A549 (cell line): Measurements from ENCODE around the gene HLA-DOA. TPM values are rescaled to one million over a fixed set of nuclear protein-coding genes. Genes with fewer than 3 reads are reported as not detected.

Experiments used
- ATAC-seq, 2 experiments: fragments of 200-7000 bp in 1 of 2; fragments of >200 bp in 1 of 2; cut with Nextera tagmentation in 1 of 2; cut with Tn5 transposase in 1 of 2; 3 replicates each; pipeline versions ENCODE4 v1.8.0 to v1.9.1; 2018 to 2020; ENCODE audit warnings: mild to moderate bottlenecking in 1 of 2, moderate library complexity in 1 of 2
- CTCF ChIA-PET: fragments of 300-600 bp; sonication (Branson Sonifier 250); formaldehyde crosslinking; extraction: SDS; loops from one replicate; lab custom pipeline; 2021; ENCODE audit warnings: antibody characterized with exemption, inconsistent platforms; lab: Yijun Ruan, JAX
- POLR2A ChIA-PET: fragments of 350-600 bp; formaldehyde crosslinking; extraction: SDS; loops from one replicate; lab custom pipeline; 2021; ENCODE audit warnings: antibody characterized with exemption, inconsistent platforms; lab: Yijun Ruan, JAX
- DNase-seq, 2 experiments: peaks; one replicate each; pipeline versions ENCODE4 v3.0.0 to v3.0.0-alpha.2; 2011 to 2016; ENCODE audit warnings: low read depth in 1 of 2, low spot score in 1 of 2
- FAIRE-seq: peaks from 2 replicates; lab custom pipeline; 2011; peaks lifted over from hg19 to GRCh38; lab: Jason Lieb, UNC
- H3K27ac ChIP-seq, 2 experiments: fragments of >200 bp; sonication (Bioruptor Twin); formaldehyde crosslinking; 3 replicates each; pipeline ENCODE4 v1.5.1; 2016 to 2017
- H3K4me1 ChIP-seq: fragments of >200 bp; sonication (Bioruptor Twin); formaldehyde crosslinking; 3 replicates; pipeline ENCODE4 v1.6.1; 2016
- H3K4me2 ChIP-seq: fragments of >200 bp; sonication (Bioruptor Twin); formaldehyde crosslinking; 3 replicates; pipeline ENCODE4 v1.6.1; 2016
- H3K4me3 ChIP-seq: fragments of >200 bp; sonication (Bioruptor Twin); formaldehyde crosslinking; 3 replicates; pipeline ENCODE4 v1.5.1; 2016
- H3K9me3 ChIP-seq: fragments of >200 bp; sonication (Bioruptor Twin); formaldehyde crosslinking; 3 replicates; pipeline ENCODE4 v1.6.1; 2016
- ATOH8 ChIP-seq: fragments of 250-450 bp; sonication (Bioruptor Pico); IDR thresholded peaks from 2 replicates; pipeline ENCODE4 v1.5.0; 2020; ENCODE audit warnings: low read depth, mild to moderate bottlenecking, moderate library complexity
- BCL3 ChIP-seq: fragments of >200 bp; sonication (Bioruptor Twin); formaldehyde crosslinking; IDR thresholded peaks from 3 replicates; pipeline ENCODE4 v1.6.1; 2016
- CEBPB ChIP-seq, 2 experiments: fragments of >200 bp in 1 of 2; sonication (Bioruptor Twin) in 1 of 2; formaldehyde crosslinking in 1 of 2; IDR thresholded peaks; 2 replicates each; pipeline ENCODE4 v1.6.1; 2012 to 2016
- CHD2 ChIP-seq: fragments of 150-350 bp; IDR thresholded peaks from 2 replicates; pipeline ENCODE4 v1.6.1; 2014; ENCODE audit warnings: low read length; ENCODE audit not compliant: partially characterized antibody
- CHD4 ChIP-seq: fragments of 200-600 bp; sonication (generic); IDR thresholded peaks from 2 replicates; pipeline ENCODE4 v1.6.1; 2016; ENCODE audit warnings: antibody characterized with exemption, mild to moderate bottlenecking, borderline replicate concordance
- EP300 ChIP-seq, 2 experiments: fragments of >200 bp; sonication (Bioruptor Twin); formaldehyde crosslinking; IDR thresholded peaks; 2 replicates in 1 of 2; 3 replicates in 1 of 2; pipeline ENCODE4 v1.6.1; 2016 to 2017
- FOSB ChIP-seq: fragments of 250-450 bp; sonication (Bioruptor Pico); IDR thresholded peaks from 2 replicates; pipeline ENCODE4 v1.5.0; 2020; ENCODE audit warnings: mild to moderate bottlenecking, moderate library complexity
- FOXS1 ChIP-seq: fragments of 250-450 bp; sonication (Bioruptor Pico); IDR thresholded peaks from 2 replicates; pipeline ENCODE4 v1.5.0; 2020; ENCODE audit warnings: mild to moderate bottlenecking, moderate library complexity
- GATA3 ChIP-seq: IDR thresholded peaks from 2 replicates; pipeline ENCODE4 v1.6.1; 2012; ENCODE audit warnings: borderline replicate concordance
- HES2 ChIP-seq: fragments of >200 bp; sonication (Bioruptor Twin); formaldehyde crosslinking; IDR thresholded peaks from 2 replicates; pipeline ENCODE4 v1.6.1; 2016
- JUN ChIP-seq, 2 experiments: fragments of >200 bp; sonication (Bioruptor Twin); formaldehyde crosslinking; IDR thresholded peaks; 2 replicates in 1 of 2; 3 replicates in 1 of 2; pipeline ENCODE4 v1.6.1; 2016 to 2017
- JUNB ChIP-seq: fragments of >200 bp; sonication (Bioruptor Twin); formaldehyde crosslinking; IDR thresholded peaks from 2 replicates; pipeline ENCODE4 v1.6.1; 2016
- KDM1A ChIP-seq: fragments of 200-600 bp; sonication (generic); IDR thresholded peaks from 2 replicates; pipeline ENCODE4 v1.6.1; 2016; ENCODE audit warnings: low read depth, mild to moderate bottlenecking
- KDM5A ChIP-seq: fragments of 200-600 bp; sonication (generic); IDR thresholded peaks from 2 replicates; pipeline ENCODE4 v1.6.1; 2016; ENCODE audit warnings: antibody characterized with exemption, mild to moderate bottlenecking
- MAFK ChIP-seq: fragments of 450-650 bp; IDR thresholded peaks from 2 replicates; pipeline ENCODE4 v1.6.1; 2014; ENCODE audit not compliant: partially characterized antibody
- MAX ChIP-seq: IDR thresholded peaks from 2 replicates; pipeline ENCODE4 v1.6.1; 2012
- NFE2L2 ChIP-seq: fragments of 150-350 bp; conservative IDR thresholded peaks from 2 replicates; pipeline ENCODE4 v1.6.1; 2014; ENCODE audit warnings: low read length
- NPAS2 ChIP-seq: fragments of 250-450 bp; sonication (Bioruptor Pico); IDR thresholded peaks from 2 replicates; pipeline ENCODE4 v1.8.0; 2022; ENCODE audit warnings: mild to moderate bottlenecking, moderate library complexity, borderline replicate concordance
- RARB ChIP-seq: fragments of 250-450 bp; sonication (Bioruptor Pico); IDR thresholded peaks from 2 replicates; pipeline ENCODE4 v1.8.0; 2021; ENCODE audit warnings: mild to moderate bottlenecking, moderate library complexity
- REST ChIP-seq: fragments of 200-600 bp; sonication (generic); IDR thresholded peaks from 2 replicates; pipeline ENCODE4 v1.6.1; 2016; ENCODE audit warnings: antibody characterized with exemption, mild to moderate bottlenecking, moderate library complexity
- RFX5 ChIP-seq: fragments of 450-650 bp; IDR thresholded peaks from 2 replicates; pipeline ENCODE4 v1.7.1; 2014; ENCODE audit warnings: antibody characterized with exemption, mild to moderate bottlenecking, moderate library complexity
- RNF2 ChIP-seq: fragments of 200-600 bp; sonication (generic); IDR thresholded peaks from 2 replicates; pipeline ENCODE4 v1.6.1; 2016; ENCODE audit warnings: low read depth, mild to moderate bottlenecking, antibody characterized with exemption, moderate library complexity, borderline replicate concordance
- SMC3 ChIP-seq: fragments of >200 bp; sonication (Bioruptor Twin); formaldehyde crosslinking; IDR thresholded peaks from 3 replicates; pipeline ENCODE4 v1.6.1; 2018; ENCODE audit warnings: inconsistent platforms
- TFCP2L1 ChIP-seq: fragments of 250-450 bp; sonication (Bioruptor Pico); IDR thresholded peaks from 2 replicates; pipeline ENCODE4 v1.5.0; 2021; ENCODE audit warnings: mild to moderate bottlenecking
- WGBS: methylation state at CpG from one replicate; pipeline ENCODE4 v1.1.6; 2017; ENCODE audit errors: missing lambda C conversion rate; 5-methylcytosine and 5-hydroxymethylcytosine counted together
- polyA plus RNA-seq, 4 experiments: library from polyadenylated mRNA; depleted of rRNA in 3 of 4; stranded (reverse); fragments of >200 nt; fragmentation: RNase III in 1 of 4; extraction: RNeasy Plus Mini Kit Qiagen cat#74134 plus additional on column Dnase treatment in 1 of 4; gene quantifications; 2 replicates in 3 of 4; 3 replicates in 1 of 4; pipeline ENCODE4 v1.2.3, GENCODE V29; 2011 to 2017

HLA-DOA gene
- polyA plus RNA-seq, 2 of the 4 experiments (the other 2 are of a cell fraction) = 0.03 to 0.27 TPM

- Histone ChIP-seq H3K4me2 (no peak overlapping the region), H3K4me1 (no peaks in the 10 kb centered on the region), H3K27ac (no peak overlapping the region), H3K4me3 (no peak overlapping the region), H3K9me3 (no peaks in the 10 kb centered on the region)
- FAIRE-seq = no peak
- TF ChIP-seq MAFK = no peak
- TF ChIP-seq TFCP2L1 (CRISPR knock-in tag) = no peak
- TF ChIP-seq NPAS2 = no peak
- POLR2A ChIA-PET = no interaction called here
- CTCF ChIA-PET = interaction anchor here (0.7 to 3.3 kb wide), 5 partner anchors 68 to 235 kb away, joined by 3 to 25 read pairs (median 6); no protein-coding TSS in a partner anchor
- WGBS = 15% methylated on average over 4 of the region's 4 CpGs
- no peak for ATAC-seq
- DNase-seq = no peak
These were observed 4.2 kb upstream of the HLA-DOA start for GRCh38 chr6:33013608-33014007.

GRCh38 chr6:33010356-33010755 is 965 bp upstream of the HLA-DOA start:
- TF ChIP-seq HES2 (no peak), MAFK (no peak), EP300 (IDR thresholded peaks at IDR 0.05) (no peak), FOXS1 (CRISPR knock-in tag) (no peak), MAX (no peak), CHD2 (no peak), ATOH8 (CRISPR knock-in tag) (no peak), RFX5 (no peak), GATA3 (no peak)
- TF ChIP-seq, all 56 proteins: peak for 0

GRCh38 chr6:33007831-33008400 is 1.5 kb downstream of the HLA-DOA start:
- ATAC-seq = no peak
- Histone ChIP-seq H3K27ac (no peak overlapping the region), H3K4me2 (no peak overlapping the region), H3K4me1 (no peaks in the 10 kb centered on the region), H3K9me3 (no peaks in the 10 kb centered on the region), H3K4me3 (no peak overlapping the region)
- DNase-seq = no peak
- no peak for TF ChIP-seq KDM1A
- no peak for TF ChIP-seq RNF2
- TF ChIP-seq FOSB (CRISPR knock-in tag) = no peak
- TF ChIP-seq BCL3 = no peak
- TF ChIP-seq RARB (CRISPR knock-in tag) = no peak
- no peak for TF ChIP-seq KDM5A
- TF ChIP-seq CHD4 = no peak
- no peak for TF ChIP-seq EP300 (IDR thresholded peaks at IDR 0.05)
- TF ChIP-seq GATA3 = no peak
- no peak for TF ChIP-seq CEBPB (IDR thresholded peaks at IDR 0.05)
- no peak for TF ChIP-seq JUN (IDR thresholded peaks at IDR 0.05)
- no peak for TF ChIP-seq JUNB
- TF ChIP-seq SMC3 = no peak
- no peak for TF ChIP-seq REST
- TF ChIP-seq NFE2L2 = no peak
- no peak for FAIRE-seq
- CTCF ChIA-PET = interaction anchor here (1.0 to 1.4 kb wide), 3 partner anchors 8 to 170 kb away, joined by 3 to 4 read pairs (median 3); partner anchors contain the start of gene TAP2
- POLR2A ChIA-PET = no interaction called here
- WGBS = 83% methylated on average over 26 of the region's 26 CpGs

More at GRCh38 chr6:33010356-33010755, 965 bp upstream of the HLA-DOA start:
- no peak overlapping the region for H3K4me2 ChIP-seq
- ChIA-PET POLR2A (interaction anchor here (0.8 kb wide), 1 partner anchor 18 kb away, joined by 3 read pairs; no protein-coding TSS in a partner anchor), CTCF (interaction anchor here (1.0 to 1.7 kb wide), 3 partner anchors 162 to 239 kb away, joined by 4 to 7 read pairs (median 5); no protein-coding TSS in a partner anchor)
- no peaks in the 10 kb centered on the region for H3K4me1 ChIP-seq
- no peak overlapping the region for H3K4me3 ChIP-seq
- H3K9me3 ChIP-seq = no peaks in the 10 kb centered on the region
- FAIRE-seq = no peak
- no peak overlapping the region for H3K27ac ChIP-seq
- no peak for DNase-seq
- WGBS = 58% methylated on average over 7 of the region's 7 CpGs
- ATAC-seq = no peak
